HL-60 (cell line): ENCODE measurements around the gene HLA-DRA.
"Not testable (repeated sequence)": the region's sequence is repeated elsewhere in the genome, so short reads cannot be mapped to it uniquely, and the experiment has no call there.

Experiments
- DNase-seq, 2 experiments: peaks; one replicate each; pipeline ENCODE4 v3.0.0-alpha.2; 2010 to 2020; ENCODE audit warnings: low read depth in 1 of 2, low spot score in 1 of 2
- H3K27ac ChIP-seq: fragments of 250-450 bp; sonication (Bioruptor Pico); replicated peaks from 2 replicates; pipeline ENCODE4 v1.5.1; 2020; ENCODE audit warnings: mild to moderate bottlenecking, moderate library complexity
- H3K27me3 ChIP-seq: fragments of 250-450 bp; sonication (Bioruptor Pico); 2 replicates; pipeline ENCODE4 v1.5.1; 2021; ENCODE audit warnings: mild to moderate bottlenecking, moderate library complexity; ENCODE audit not compliant: insufficient read depth, poor library complexity, severe bottlenecking
- H3K4me3 ChIP-seq: replicated peaks from 2 replicates; pipeline ENCODE4 v1.5.1; 2011; ENCODE audit warnings: mild to moderate bottlenecking, control low read depth, low read length; ENCODE audit not compliant: insufficient read depth
- GABPA ChIP-seq: IDR thresholded peaks from 2 replicates; pipeline ENCODE4 v1.6.1; 2012; ENCODE audit warnings: low read depth
- POLR2AphosphoS5 ChIP-seq: IDR thresholded peaks from 2 replicates; pipeline ENCODE4 v1.6.1; 2012; ENCODE audit warnings: low read depth
- SPI1 ChIP-seq: IDR thresholded peaks from 2 replicates; pipeline ENCODE4 v1.6.1; 2012; ENCODE audit warnings: low read depth, mild to moderate bottlenecking, borderline replicate concordance
- TF ChIP-seq, protein P1 (sequence below): IDR thresholded peaks from 2 replicates; pipeline ENCODE4 v1.6.1; 2012; ENCODE audit warnings: low read depth; ENCODE audit not compliant: insufficient replicate concordance
- TF ChIP-seq, protein P2 (sequence below): IDR thresholded peaks from one replicate; pipeline ENCODE4 v1.5.1; 2011; ENCODE audit warnings: low read length, control low read depth, inconsistent platforms; ENCODE audit not compliant: insufficient read depth

The HLA-DRA gene

DNA sequence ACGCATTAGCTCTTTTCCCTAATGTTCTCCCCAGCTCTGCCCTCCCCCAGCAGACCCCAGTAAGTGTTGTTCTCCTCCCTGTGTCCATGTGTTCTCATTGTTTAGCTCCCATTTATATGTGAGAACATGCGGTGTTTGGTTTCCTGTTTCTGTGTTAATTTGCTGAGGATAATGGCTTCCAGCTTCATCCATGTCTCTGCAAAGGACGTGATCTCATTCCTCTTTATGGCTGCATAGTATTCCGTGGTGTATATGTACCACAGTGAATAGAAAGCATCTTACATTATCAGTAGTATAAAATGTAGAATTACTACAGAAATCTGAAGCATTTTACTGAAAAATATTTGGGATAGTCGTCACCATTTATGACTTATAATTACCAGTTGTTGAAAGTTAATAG lies 21.8 kb downstream of the HLA-DRA start:
- Histone ChIP-seq H3K4me3 (no peak overlapping the region), H3K27me3 (peaks cover 11% of the 10 kb centered on the region), H3K27ac (no peak overlapping the region)
- DNase-seq, result no peak
- TF ChIP-seq, protein P1, sequence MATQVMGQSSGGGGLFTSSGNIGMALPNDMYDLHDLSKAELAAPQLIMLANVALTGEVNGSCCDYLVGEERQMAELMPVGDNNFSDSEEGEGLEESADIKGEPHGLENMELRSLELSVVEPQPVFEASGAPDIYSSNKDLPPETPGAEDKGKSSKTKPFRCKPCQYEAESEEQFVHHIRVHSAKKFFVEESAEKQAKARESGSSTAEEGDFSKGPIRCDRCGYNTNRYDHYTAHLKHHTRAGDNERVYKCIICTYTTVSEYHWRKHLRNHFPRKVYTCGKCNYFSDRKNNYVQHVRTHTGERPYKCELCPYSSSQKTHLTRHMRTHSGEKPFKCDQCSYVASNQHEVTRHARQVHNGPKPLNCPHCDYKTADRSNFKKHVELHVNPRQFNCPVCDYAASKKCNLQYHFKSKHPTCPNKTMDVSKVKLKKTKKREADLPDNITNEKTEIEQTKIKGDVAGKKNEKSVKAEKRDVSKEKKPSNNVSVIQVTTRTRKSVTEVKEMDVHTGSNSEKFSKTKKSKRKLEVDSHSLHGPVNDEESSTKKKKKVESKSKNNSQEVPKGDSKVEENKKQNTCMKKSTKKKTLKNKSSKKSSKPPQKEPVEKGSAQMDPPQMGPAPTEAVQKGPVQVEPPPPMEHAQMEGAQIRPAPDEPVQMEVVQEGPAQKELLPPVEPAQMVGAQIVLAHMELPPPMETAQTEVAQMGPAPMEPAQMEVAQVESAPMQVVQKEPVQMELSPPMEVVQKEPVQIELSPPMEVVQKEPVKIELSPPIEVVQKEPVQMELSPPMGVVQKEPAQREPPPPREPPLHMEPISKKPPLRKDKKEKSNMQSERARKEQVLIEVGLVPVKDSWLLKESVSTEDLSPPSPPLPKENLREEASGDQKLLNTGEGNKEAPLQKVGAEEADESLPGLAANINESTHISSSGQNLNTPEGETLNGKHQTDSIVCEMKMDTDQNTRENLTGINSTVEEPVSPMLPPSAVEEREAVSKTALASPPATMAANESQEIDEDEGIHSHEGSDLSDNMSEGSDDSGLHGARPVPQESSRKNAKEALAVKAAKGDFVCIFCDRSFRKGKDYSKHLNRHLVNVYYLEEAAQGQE, result no peak
- TF ChIP-seq SPI1 (no peak), GABPA (no peak), POLR2AphosphoS5 (no peak)
- TF ChIP-seq, protein P2, sequence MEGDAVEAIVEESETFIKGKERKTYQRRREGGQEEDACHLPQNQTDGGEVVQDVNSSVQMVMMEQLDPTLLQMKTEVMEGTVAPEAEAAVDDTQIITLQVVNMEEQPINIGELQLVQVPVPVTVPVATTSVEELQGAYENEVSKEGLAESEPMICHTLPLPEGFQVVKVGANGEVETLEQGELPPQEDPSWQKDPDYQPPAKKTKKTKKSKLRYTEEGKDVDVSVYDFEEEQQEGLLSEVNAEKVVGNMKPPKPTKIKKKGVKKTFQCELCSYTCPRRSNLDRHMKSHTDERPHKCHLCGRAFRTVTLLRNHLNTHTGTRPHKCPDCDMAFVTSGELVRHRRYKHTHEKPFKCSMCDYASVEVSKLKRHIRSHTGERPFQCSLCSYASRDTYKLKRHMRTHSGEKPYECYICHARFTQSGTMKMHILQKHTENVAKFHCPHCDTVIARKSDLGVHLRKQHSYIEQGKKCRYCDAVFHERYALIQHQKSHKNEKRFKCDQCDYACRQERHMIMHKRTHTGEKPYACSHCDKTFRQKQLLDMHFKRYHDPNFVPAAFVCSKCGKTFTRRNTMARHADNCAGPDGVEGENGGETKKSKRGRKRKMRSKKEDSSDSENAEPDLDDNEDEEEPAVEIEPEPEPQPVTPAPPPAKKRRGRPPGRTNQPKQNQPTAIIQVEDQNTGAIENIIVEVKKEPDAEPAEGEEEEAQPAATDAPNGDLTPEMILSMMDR, result no peak

DNA sequence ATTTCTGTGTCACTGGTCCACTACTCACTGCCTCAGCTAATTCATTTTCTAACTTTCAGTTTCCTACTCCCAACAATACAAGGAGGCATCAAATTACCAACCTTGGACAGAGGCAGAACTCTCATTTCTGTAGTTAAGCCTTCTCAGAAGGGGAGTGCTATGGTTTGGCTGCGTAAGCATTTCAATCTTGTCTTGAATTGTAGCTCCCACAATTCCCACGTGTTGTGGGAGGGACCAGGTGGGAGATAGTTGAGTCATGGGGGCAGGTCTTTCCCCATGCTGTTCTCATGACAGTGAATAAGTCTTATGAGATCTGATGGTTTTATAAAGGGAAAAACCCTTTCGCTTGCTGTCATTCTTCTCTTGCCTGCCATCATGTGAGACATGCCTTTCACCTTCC lies 22.9 kb downstream of the HLA-DRA start:
- Histone ChIP-seq H3K27ac (no peak overlapping the region), H3K27me3 (peaks cover 11% of the 10 kb centered on the region), H3K4me3 (no peak overlapping the region)
- DNase-seq, result no peak
- TF ChIP-seq, protein P2, result no peak
- no peak for TF ChIP-seq GABPA
- no peak for TF ChIP-seq POLR2AphosphoS5
- TF ChIP-seq SPI1, result no peak
- TF ChIP-seq, protein P1, result peak; percentile 52

DNA sequence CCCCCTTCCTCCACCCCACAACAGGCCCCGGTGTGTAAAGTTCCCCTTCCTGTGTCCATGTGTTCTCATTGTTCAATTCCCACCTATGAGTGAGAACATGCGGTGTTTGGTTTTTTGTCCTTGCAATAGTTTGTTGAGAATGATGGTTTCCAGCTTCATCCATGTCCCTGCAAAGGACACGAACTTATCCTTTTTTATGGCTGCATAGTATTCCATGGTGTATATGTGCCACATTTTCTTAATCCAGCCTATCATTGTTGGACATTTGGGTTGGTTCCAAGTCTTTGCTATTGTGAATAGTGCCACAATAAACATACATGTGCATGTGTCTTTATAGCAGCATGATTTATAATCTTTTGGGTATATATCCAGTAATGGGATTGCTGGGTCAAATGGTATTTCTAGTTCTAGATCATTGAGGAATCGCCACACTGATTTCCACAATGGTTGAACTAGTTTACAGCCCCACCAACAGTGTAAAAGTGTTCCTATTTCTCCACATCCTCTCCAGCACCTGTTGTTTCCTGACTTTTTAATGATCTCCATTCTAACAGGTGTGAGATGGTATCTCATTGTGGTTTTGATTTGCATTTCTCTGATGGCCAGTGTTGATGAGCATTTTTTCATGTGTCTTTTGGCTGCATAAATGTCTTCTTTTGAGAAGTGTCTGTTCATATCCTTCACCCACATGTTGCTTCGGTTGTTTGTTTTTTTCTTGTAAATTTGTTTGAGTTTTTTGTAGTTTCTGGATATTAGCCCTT lies 28.2 kb downstream of the HLA-DRA start:
- H3K4me3 ChIP-seq, DNase-seq, H3K27me3 ChIP-seq, H3K27ac ChIP-seq: not testable (repeated sequence)

DNA sequence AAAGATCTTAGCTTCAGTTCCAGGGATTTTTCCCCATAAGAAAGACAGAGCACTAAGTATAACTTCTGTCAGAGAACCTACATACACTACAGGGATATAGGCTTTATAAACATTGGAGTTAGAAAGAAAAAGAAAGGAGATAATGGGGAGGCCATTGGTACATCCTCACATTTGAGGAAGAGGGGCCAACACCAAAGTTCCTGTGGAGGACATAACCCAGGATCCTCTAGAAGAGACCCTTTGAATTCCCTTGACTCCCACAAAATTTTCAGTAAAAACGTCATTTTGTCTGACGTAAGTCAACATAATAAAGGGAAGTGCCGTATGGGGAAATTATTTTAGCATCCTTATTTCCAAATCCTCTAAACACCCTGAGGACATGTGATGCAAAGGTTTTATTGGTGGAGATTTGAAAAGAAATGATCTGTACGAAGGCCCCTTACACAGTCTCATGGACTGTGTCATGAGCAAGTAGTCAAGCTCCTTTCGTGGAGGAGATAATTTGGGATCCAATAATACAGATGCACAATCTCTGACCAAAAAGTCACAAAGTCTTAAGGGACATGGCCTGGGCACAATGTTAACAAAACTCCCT lies 33.2 kb downstream of the HLA-DRA start:
- Histone ChIP-seq H3K27me3 (no peaks in the 10 kb centered on the region), H3K27ac (no peak overlapping the region), H3K4me3 (no peak overlapping the region)
- DNase-seq, result no peak
- TF ChIP-seq, protein P2, result no peak
- peak; percentile 44; the same call in 1 of the 2 replicates for TF ChIP-seq SPI1

DNA sequence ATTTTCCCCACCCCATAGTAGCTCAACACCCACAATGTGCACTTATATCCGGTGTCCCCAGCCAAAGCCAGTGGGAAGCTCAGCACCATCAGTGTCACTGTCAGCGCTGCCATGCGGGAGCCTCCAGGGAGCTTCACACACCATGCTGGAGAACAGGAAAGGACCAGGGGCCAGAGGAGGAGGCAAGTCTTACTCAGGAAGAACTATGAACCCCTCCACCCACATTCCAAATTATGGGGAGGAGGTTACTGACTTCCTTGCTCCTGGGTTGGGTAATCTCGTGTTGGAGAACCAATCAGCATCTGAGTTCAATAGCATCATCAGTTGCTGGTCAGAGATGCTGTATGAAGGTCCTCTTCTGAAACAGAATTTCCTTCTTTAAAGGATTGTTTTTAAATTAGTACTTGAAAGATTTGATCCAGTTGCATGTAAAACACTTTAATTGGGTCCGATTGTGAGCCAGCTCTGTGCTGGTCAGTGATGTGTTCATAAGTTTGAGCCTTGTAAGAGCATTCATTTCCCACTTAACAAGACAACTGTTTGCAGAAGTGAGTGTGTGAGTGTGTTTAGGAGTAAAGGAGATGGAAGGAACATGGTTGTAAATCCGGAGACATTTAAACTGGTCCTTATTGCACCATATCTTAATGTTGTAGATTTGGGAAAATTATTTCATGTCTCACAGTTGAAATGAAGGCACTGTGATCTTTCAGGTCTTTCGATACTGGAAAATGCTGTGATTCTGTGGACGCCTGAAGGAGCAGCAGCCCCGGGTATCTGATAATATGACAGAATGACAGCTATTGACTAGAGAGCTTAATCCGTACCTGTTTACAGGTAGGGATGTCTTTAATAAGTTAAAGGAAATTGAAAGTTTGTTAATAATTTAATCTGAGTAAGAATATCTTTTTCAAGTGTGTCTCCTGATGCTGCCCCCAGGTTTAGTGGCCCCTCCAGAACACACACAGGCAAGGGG lies 34.0 kb downstream of the HLA-DRA start:
- not testable (repeated sequence) for H3K27me3 ChIP-seq, DNase-seq, H3K4me3 ChIP-seq, H3K27ac ChIP-seq
